Measurements from ENCODE around the gene CNTNAP2.

The CNTNAP2 gene

GRCh38 chr7:147400925-147401324 lies 1284.3 kb downstream of the CNTNAP2 start:
- no peak for TF ChIP-seq POU2F2 (IDR thresholded peaks at IDR 0.05; ENCODE audit: low read depth, low read length)
- TF ChIP-seq SPI1 (IDR thresholded peaks at IDR 0.05; ENCODE audit: low read depth, low read length) = no peak
- no peak for TF ChIP-seq TAF1 (IDR thresholded peaks at IDR 0.05; ENCODE audit: low read depth, low read length)
- DNase-seq (ENCODE audit: insufficient read length, low spot score) (no peak), FAIRE-seq (no peak)

- DNase-seq (ENCODE audit: insufficient read length, low spot score) (no peak), FAIRE-seq (no peak)
- no peak for TF ChIP-seq POLR2A (IDR thresholded peaks at IDR 0.05; ENCODE audit: low read depth, low read length)
- TF ChIP-seq TAF1 (IDR thresholded peaks at IDR 0.05; ENCODE audit: low read depth, low read length) = no peak
- TF ChIP-seq POU2F2 (IDR thresholded peaks at IDR 0.05; ENCODE audit: low read depth, low read length) = no peak
- no peak for TF ChIP-seq SPI1 (IDR thresholded peaks at IDR 0.05; ENCODE audit: low read depth, low read length)
- no peak for TF ChIP-seq PAX5 (IDR thresholded peaks at IDR 0.05; ENCODE audit: insufficient read depth, low read length, severe bottlenecking)
- TF ChIP-seq POLR2AphosphoS5 (IDR thresholded peaks at IDR 0.05; ENCODE audit: low read depth, low read length) = no peak
Observed at GRCh38 chr7:147405621-147406020, 1289.0 kb downstream of the CNTNAP2 start.

DNA sequence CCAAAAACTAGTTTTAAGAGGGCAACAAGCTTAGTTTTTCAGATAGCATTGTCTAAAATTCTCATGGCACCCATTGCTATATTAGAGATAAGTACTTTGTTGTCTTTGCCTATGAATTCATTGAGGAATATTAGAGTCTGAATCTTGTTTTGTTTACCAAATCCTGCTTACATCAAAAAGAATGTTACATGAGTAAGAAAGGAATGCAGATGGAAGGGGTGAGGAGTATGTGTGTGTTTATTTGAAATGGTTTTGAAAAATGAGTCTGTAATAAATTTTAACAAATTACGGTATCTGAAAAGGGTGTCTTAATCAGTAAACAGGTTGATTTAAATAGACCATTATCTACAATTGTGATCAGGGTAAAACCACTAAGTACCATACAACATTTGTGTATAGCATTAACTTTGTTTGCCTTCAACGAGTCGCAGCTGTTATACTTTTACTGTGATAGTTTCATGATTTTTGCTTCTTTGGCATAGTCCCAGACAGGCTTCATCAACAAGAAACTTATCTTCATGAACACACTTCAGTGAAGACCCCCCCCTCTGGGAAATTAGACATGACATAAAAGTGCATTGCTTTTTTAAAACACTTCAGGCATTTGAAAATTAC lies 1290.0 kb downstream of the CNTNAP2 start:
- FAIRE-seq (no peak), DNase-seq (ENCODE audit: insufficient read length, low spot score) (no peak)
- no peak for TF ChIP-seq TAF1 (IDR thresholded peaks at IDR 0.05; ENCODE audit: low read depth, low read length)
- TF ChIP-seq PAX5 (IDR thresholded peaks at IDR 0.05; ENCODE audit: insufficient read depth, low read length, severe bottlenecking) = no peak
- no peak for TF ChIP-seq POU2F2 (IDR thresholded peaks at IDR 0.05; ENCODE audit: low read depth, low read length)
- TF ChIP-seq SPI1 (IDR thresholded peaks at IDR 0.05; ENCODE audit: low read depth, low read length) = no peak
- TF ChIP-seq POLR2AphosphoS5 (IDR thresholded peaks at IDR 0.05; ENCODE audit: low read depth, low read length) = no peak
- no peak for TF ChIP-seq POLR2A (IDR thresholded peaks at IDR 0.05; ENCODE audit: low read depth, low read length)

GRCh38 chr7:147411096-147411495 lies 1294.5 kb downstream of the CNTNAP2 start:
- DNase-seq (ENCODE audit: insufficient read length, low spot score) (no peak), FAIRE-seq (no peak)
- TF ChIP-seq POLR2AphosphoS5 (IDR thresholded peaks at IDR 0.05; ENCODE audit: low read depth, low read length) (no peak), TAF1 (IDR thresholded peaks at IDR 0.05; ENCODE audit: low read depth, low read length) (no peak), POLR2A (IDR thresholded peaks at IDR 0.05; ENCODE audit: low read depth, low read length) (no peak), SPI1 (IDR thresholded peaks at IDR 0.05; ENCODE audit: low read depth, low read length) (no peak), PAX5 (IDR thresholded peaks at IDR 0.05; ENCODE audit: insufficient read depth, low read length, severe bottlenecking) (no peak), POU2F2 (IDR thresholded peaks at IDR 0.05; ENCODE audit: low read depth, low read length) (no peak)

DNA sequence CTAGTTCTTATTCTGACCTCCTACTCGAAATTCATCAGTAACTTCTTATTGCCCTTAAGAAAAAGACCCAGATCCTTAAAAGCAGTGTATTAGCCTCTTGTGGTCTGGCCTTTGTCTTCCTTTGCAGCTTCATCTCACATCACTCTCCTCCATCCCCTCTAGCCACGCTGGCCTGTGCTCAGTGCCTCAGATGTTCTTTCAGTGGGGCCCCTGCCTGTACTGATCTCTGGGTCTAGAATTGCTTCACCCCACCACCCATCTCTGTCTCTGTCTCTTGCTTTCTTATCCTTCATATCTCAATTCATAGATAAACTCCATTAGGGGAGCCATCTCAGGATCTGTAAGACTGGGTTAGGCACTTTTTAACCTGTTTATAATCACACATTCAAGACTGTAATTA lies 1295.5 kb downstream of the CNTNAP2 start:
- TF ChIP-seq POLR2A (IDR thresholded peaks at IDR 0.05; ENCODE audit: low read depth, low read length) = no peak
- FAIRE-seq = no peak
- DNase-seq (ENCODE audit: insufficient read length, low spot score) = no peak

DNA sequence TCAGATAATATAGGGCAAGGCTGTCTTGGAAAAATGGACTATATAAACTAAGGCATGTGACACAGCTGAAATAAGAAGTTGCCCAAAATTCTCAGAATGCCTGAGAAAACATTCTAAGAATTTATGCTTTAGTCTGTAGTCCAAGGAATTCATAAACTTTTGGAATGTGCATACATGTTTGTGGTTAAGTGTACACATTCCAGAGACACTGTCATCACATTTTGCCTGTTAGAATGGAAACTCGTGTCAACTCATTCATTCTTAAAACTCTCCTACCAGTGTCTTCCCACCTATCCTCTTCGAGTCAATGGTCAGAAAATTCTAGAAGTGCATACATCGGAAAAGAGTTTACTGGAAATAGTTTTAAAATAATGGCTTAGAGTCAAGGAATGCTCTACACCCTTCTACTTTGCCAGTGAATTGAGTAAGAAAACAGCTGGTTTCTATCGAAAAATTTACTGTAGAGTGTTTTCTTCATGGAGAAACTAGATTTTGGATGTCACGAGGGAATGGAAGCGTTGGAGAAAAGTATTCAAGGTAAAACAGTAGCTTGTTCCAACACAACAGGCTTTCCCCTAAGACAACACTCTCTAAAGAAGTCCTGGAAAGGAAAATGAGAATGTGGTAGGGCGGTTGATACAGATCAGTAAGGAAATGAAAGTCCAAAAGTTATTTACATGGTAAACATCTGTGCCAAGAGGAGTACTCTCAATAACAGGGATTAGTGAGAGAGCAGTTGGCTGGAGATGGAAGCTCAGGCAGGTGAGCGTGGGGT lies 1296.4 kb downstream of the CNTNAP2 start:
- TF ChIP-seq PAX5 (IDR thresholded peaks at IDR 0.05; ENCODE audit: insufficient read depth, low read length, severe bottlenecking) (no peak), POU2F2 (IDR thresholded peaks at IDR 0.05; ENCODE audit: low read depth, low read length) (no peak), TAF1 (IDR thresholded peaks at IDR 0.05; ENCODE audit: low read depth, low read length) (no peak), POLR2AphosphoS5 (IDR thresholded peaks at IDR 0.05; ENCODE audit: low read depth, low read length) (no peak), POLR2A (IDR thresholded peaks at IDR 0.05; ENCODE audit: low read depth, low read length) (no peak), SPI1 (IDR thresholded peaks at IDR 0.05; ENCODE audit: low read depth, low read length) (no peak)
- no peak for FAIRE-seq
- DNase-seq (ENCODE audit: insufficient read length, low spot score) = no peak

DNA sequence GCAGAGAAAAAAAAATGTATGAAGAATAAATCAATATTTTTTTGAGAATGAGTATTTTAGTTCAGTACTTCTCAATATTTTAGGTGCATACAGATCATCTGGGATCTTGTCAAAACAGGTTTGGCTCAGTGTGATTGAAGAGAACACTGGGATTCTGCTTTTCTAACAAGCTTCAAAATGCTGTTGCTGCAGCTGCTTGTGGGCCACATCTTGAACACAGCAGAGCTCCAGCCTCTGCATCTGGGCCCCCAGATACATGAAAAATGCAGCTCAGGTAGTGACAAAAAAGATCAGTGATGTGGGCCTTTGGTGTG lies 1296.9 kb downstream of the CNTNAP2 start:
- no peak for TF ChIP-seq PAX5 (IDR thresholded peaks at IDR 0.05; ENCODE audit: insufficient read depth, low read length, severe bottlenecking)
- no peak for TF ChIP-seq POLR2AphosphoS5 (IDR thresholded peaks at IDR 0.05; ENCODE audit: low read depth, low read length)
- no peak for TF ChIP-seq POU2F2 (IDR thresholded peaks at IDR 0.05; ENCODE audit: low read depth, low read length)
- TF ChIP-seq TAF1 (IDR thresholded peaks at IDR 0.05; ENCODE audit: low read depth, low read length) = no peak
- DNase-seq (ENCODE audit: insufficient read length, low spot score) = no peak
- no peak for FAIRE-seq

- FAIRE-seq = no peak
- TF ChIP-seq POLR2AphosphoS5 (IDR thresholded peaks at IDR 0.05; ENCODE audit: low read depth, low read length) = no peak
- no peak for TF ChIP-seq POU2F2 (IDR thresholded peaks at IDR 0.05; ENCODE audit: low read depth, low read length)
- no peak for TF ChIP-seq SPI1 (IDR thresholded peaks at IDR 0.05; ENCODE audit: low read depth, low read length)
- TF ChIP-seq POLR2A (IDR thresholded peaks at IDR 0.05; ENCODE audit: low read depth, low read length) = no peak
- TF ChIP-seq TAF1 (IDR thresholded peaks at IDR 0.05; ENCODE audit: low read depth, low read length) = no peak
- no peak for DNase-seq (ENCODE audit: insufficient read length, low spot score)
Observed at GRCh38 chr7:147415991-147416390, 1299.4 kb downstream of the CNTNAP2 start.

DNA sequence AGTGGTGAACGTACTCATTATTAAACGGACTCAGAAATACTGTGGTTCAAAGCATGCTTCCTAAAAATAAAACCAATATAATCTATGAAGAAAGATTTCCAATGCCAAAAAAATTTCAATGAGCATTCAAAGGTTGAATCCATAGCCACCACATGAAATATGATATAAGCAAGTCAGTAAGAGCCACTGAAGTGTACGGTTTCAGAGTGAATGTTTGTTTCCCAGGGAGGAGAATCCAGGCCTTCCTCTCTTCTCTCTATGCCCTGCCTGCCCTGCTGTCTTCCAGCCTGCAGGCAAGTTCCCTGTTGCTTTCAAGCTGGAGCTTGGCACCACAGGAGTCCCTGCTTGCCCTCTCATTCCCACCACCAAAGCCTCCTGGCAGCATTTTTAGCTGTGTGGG lies 1302.4 kb downstream of the CNTNAP2 start:
- FAIRE-seq (no peak), DNase-seq (ENCODE audit: insufficient read length, low spot score) (no peak)

GRCh38 chr7:147423875-147424274 lies 1307.3 kb downstream of the CNTNAP2 start:
- DNase-seq (ENCODE audit: insufficient read length, low spot score) (no peak), FAIRE-seq (no peak)
- no peak for TF ChIP-seq POLR2AphosphoS5 (IDR thresholded peaks at IDR 0.05; ENCODE audit: low read depth, low read length)
- TF ChIP-seq POLR2A (IDR thresholded peaks at IDR 0.05; ENCODE audit: low read depth, low read length) = no peak

More for the DNA sequence above, 1302.4 kb downstream of the CNTNAP2 start:
- TF ChIP-seq TAF1 (IDR thresholded peaks at IDR 0.05; ENCODE audit: low read depth, low read length) = no peak
- no peak for TF ChIP-seq POLR2A (IDR thresholded peaks at IDR 0.05; ENCODE audit: low read depth, low read length)
- no peak for TF ChIP-seq SPI1 (IDR thresholded peaks at IDR 0.05; ENCODE audit: low read depth, low read length)
- no peak for TF ChIP-seq POLR2AphosphoS5 (IDR thresholded peaks at IDR 0.05; ENCODE audit: low read depth, low read length)
- TF ChIP-seq PAX5 (IDR thresholded peaks at IDR 0.05; ENCODE audit: insufficient read depth, low read length, severe bottlenecking) = no peak
- TF ChIP-seq POU2F2 (IDR thresholded peaks at IDR 0.05; ENCODE audit: low read depth, low read length) = no peak
